Retinal pigment epithelial cell (primary cell): Measurements from ENCODE around the gene ETV3.
A peak's percentile ranks its signal among the peaks of the same experiment; 100 is the strongest.

Source experiments
- DNase-seq: peaks from one replicate; pipeline ENCODE4 v3.0.0-alpha.2; 2010; ENCODE audit warnings: low read depth
- H3K4me3 ChIP-seq: 2 replicates; pipeline ENCODE4 v1.5.1; 2011; ENCODE audit warnings: mild to moderate bottlenecking, low read length, control low read depth, moderate library complexity
- CTCF ChIP-seq: conservative IDR thresholded peaks from 2 replicates; pipeline ENCODE4 v1.5.1; 2011; ENCODE audit warnings: low read depth, low read length, control low read depth, inconsistent platforms

Gene ETV3

GRCh38 chr1:157139052-157139715 is 989 bp upstream of the ETV3 start:
- DNase-seq = peak; percentile 63
- TF ChIP-seq CTCF = no peak
- peak overlapping the region; percentile 96 for H3K4me3 ChIP-seq

GRCh38 chr1:157137408-157138219 is 581 bp downstream of the ETV3 start:
- TF ChIP-seq CTCF = no peak
- no peak for DNase-seq
- H3K4me3 ChIP-seq = peak overlapping the region; percentile 96

GRCh38 chr1:157137046-157137407 is 1.2 kb downstream of the ETV3 start:
- no peak for DNase-seq
- TF ChIP-seq CTCF = no peak
- H3K4me3 ChIP-seq = peak overlapping the region; percentile 96

- peak; percentile 2 for TF ChIP-seq CTCF
- DNase-seq = no peak
- H3K4me3 ChIP-seq = no peak overlapping the region
These were observed 2.1 kb downstream of the ETV3 start for GRCh38 chr1:157136133-157136532.

GRCh38 chr1:157135646-157136045 is 2.5 kb downstream of the ETV3 start:
- no peak for DNase-seq
- no peak for TF ChIP-seq CTCF

GRCh38 chr1:157135070-157135469 is 3.1 kb downstream of the ETV3 start:
- DNase-seq = no peak
- no peak overlapping the region for H3K4me3 ChIP-seq
- TF ChIP-seq CTCF = no peak

More at GRCh38 chr1:157135646-157136045, 2.5 kb downstream of the ETV3 start:
- no peak overlapping the region for H3K4me3 ChIP-seq

- DNase-seq = no peak
- TF ChIP-seq CTCF = no peak
- no peak overlapping the region for H3K4me3 ChIP-seq
These were observed 3.8 kb downstream of the ETV3 start for GRCh38 chr1:157134442-157134841.
